Stimulated activated CD8-positive, alpha-beta memory T cell treated with anti-CD3 and anti-CD28 coated beads, Interleukin-15, amount 100 ng/mL, for 1 hour (primary cell): ENCODE results near the gene CPEB1.
"Not testable (repeated sequence)": the region's sequence is repeated elsewhere in the genome, so short reads cannot be mapped to it uniquely, and the experiment has no call there.

ENCODE experiments used
- DNase-seq: peaks from one replicate; pipeline ENCODE4 v3.0.0-alpha.2; 2020; ENCODE audit warnings: low read depth

CPEB1 gene

GRCh38 chr15:82649226-82649999, 2.2 kb upstream of the CPEB1 start:
- DNase-seq = no peak

DNA sequence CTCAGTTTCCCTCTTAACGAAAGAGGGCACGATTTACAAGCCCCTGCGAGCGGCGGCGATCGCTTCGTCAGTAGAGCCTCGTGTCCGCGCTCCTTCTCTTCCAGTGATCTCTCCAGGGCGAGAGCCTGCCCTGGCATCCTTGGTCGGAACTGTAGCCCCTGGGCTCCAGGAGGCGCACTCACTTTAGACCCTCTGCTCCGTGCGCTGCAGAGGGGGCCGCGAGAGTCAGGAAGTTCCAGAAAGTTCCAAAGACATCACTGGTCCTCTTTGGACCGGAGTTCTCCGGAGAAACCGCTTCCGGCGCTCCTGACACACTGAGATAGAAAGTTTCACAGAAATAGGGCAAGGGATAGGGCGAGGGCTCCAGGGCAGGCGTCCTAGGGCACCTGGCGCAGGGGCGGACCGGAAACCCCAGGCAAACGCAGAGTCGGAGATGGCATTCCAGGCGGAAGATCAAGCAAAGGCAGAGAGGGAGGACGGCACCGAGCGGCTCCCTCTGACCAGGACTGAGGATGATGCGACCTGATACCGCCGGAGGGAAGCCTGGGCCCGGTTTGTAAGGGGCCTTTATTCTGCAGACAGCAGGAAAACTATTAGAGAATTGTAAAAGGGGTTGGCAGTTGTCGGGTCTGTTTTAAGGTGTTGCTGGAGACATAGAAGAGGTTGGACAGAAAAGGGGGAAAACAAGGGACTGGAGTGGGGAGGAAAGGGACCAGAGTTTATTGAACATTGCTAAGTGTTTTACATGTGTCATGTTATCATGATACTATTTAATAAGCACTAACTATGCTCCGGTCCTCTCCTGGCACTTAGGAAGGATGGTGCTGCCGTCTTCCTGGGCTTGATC, 1.3 kb upstream of the CPEB1 start:
- no peak for DNase-seq

DNA sequence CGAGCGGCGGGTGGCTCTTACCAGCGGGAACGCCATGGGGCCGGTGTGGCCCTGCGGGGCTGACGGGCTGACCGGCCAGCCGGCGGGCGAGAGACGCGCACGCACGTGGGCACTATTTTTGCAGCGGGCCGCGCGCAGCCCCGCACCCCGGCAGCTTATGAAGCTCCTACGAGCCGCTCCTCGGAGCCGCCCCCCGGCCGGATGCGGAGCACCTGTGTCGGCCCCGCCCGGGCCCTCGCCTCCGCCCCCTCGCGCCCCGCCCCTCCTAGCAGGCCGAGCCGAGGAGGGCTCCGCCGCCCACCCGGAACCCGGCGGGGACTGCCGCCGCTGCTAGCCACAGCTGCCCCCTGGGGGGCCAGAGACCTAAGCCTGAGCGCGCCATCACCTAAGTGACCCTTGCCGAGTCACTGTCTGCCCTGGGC, 683 bp upstream of the CPEB1 start:
- peak; percentile 27 for DNase-seq

DNA sequence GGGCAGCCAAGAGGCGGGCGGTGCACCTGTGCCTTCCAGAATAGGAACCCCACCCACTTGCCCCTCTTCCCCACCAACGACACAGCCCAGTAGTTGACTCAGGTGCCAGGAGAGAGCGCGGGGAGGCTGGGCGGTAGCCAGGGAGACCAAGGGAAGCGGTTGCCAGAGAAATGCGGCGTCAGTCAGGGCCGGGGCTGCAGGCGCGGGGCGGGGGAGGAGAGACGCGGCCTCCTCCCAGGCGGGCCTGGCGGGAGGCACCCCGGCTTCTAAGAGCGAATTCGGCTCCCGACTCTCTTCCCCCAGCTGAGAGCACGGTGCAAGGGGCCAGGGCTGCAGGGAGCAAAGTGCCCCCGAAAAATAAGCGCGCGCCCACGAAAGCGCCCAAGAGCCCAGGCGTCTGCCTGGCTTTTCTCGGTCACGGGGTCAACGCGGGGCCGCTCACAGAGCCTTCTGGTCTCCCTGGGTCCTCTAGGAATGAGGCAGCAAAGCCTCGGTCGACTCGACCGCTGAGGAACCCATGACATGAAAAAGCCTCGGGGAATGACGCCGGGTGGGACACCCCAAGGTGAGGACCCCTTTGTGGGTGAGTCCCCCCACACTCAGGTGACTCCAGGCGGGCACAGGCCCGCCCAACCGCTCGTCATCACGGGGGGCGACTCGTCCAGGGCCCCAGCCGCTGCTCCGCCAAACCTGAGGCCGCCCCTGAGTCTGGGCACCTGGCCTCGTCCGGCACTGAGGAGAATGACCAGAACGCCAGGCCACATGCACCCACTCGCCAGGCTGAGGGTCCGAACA, 716 bp downstream of the CPEB1 start:
- no peak for DNase-seq

DNA sequence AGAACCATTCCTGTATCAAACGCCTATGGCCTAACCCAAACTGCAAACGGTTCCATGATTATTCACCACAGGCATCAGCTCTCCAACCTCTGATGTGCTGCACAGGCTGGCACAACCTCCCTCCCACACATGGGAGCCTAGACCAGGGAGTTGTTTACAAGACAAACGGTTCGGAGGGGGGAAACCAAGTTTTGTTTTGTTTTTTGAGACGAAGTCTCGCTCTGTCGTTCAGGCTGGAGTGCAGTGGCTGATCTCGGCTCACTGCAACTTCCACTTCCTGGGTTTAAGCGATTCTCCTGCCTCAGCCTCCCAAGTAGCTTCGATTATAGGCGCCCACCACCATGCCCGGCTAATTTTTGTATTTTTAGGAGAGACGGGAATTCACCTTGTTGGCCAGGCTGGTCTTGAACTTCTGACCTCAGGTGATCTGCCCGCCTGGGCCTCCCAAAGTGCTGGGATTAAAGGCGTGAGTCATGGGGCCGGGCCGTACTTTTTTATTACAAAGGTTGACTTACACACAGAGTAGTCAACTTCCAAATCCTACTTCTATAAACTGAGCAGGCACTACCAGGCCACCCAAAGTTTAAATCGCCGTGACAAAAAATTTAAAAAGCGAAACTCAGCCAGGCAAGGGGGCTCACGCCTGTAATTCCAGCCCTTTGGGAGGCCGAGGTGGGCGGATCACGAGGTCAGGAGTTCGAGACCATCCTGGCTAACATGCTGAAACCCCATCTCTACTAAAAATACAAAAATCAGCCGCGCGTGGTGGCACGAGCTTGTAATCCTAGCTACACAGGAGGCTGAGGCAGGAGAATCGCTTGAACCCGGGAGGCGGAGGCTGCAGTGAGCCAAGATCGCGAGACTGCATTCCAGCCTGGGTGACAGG, 2.0 kb downstream of the CPEB1 start:
- DNase-seq = not testable (repeated sequence)

DNA sequence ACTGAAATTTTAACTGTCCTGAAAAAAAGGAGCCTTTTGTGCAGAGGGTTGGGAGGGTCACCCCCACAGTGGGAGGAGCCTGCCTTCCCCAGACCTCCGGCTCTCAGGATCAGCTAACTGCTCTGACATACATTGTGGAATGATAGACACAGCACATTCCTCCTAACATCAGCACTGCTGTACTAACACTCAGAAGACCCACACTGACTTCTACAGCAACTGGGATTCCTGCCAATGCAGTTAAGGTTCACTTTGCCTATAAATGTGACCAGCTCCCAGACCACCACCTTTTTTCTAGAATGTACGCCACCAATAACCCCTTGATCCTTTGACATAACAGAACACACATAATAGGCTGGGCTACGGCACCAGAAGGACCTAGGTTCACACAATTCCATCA, 3.2 kb downstream of the CPEB1 start:
- DNase-seq = no peak

- DNase-seq = no peak
Measured at GRCh38 chr15:82642656-82643055, 4.5 kb downstream of the CPEB1 start.

DNA sequence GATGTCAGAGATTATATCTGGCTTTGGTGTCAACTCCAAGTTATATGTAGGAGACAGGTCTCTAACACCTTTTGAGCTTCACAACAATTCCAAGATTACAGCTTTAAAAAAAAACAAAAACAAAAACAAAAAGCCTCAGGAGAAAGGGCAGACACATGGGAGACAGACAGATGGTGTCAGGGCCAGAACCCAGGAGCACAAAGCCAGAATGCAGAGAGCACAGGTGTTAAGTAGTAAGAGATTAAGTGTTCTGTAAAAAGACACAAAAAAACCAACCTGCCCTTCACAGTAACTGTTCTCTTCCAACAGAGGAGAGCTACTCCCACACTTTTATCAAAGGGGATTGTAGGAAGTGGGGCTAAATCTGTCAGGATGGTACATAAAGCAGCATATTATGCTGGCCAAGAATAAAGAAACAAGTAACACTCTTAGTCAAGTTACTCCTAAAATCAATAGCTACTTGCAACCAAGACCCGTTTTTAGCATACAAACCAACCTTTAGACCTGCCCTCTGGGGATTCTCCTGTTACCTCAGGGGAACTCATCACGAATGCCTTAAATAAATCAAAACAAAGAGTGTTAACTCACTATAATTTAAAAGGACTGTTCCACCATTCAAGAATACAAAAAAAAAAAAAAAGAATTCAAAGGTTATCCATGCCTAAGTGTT, 5.9 kb downstream of the CPEB1 start:
- DNase-seq = no peak

DNA sequence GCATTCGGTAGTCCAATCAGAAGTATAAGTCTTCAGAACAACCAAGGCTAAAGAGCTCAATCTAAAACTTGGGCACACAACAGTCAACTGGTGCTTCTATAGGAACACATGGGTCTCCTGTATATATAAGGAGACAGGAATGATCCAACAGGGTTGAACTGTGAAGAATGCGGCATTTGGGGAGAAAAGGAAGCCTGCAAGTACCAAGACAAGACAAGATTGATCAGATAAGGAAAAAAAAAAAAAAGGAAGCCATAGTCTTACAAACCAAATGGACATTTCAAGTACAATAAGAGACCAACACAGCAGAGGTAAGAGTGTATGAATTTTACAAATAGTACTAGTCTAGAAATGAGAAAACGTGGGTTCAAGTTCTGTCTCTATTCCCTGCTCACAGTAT, 6.5 kb downstream of the CPEB1 start:
- DNase-seq = no peak

DNA sequence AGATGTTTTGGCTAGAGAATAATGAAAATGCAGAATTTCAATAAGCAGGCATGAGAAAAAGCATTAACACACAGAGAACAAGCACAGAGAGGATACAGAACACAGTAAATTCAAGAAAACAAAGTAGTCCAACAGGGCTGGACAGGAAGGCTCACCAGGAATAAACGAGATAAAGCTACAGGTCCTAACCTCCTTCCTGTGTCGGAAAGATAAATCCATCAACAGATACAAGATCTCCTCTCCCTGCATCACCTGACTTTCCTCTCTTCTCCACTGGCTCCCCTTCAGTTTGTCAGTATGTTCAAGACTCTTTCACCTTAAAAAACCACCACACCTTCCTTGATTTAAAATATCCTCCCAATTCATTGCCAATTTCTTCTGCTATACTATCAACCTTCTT, 11.4 kb downstream of the CPEB1 start:
- DNase-seq = no peak

GRCh38 chr15:82630033-82630432, 17.1 kb downstream of the CPEB1 start:
- DNase-seq = no peak

- no peak for DNase-seq
Measured at GRCh38 chr15:82625136-82625535, 22.0 kb downstream of the CPEB1 start.

GRCh38 chr15:82624438-82624837, 22.7 kb downstream of the CPEB1 start:
- DNase-seq = no peak

GRCh38 chr15:82624008-82624407, 23.2 kb downstream of the CPEB1 start:
- no peak for DNase-seq

GRCh38 chr15:82621970-82622369, 25.2 kb downstream of the CPEB1 start:
- no peak for DNase-seq

GRCh38 chr15:82613747-82614146, 33.4 kb downstream of the CPEB1 start:
- DNase-seq = no peak

- no peak for DNase-seq
Measured at GRCh38 chr15:82611348-82611747, 35.8 kb downstream of the CPEB1 start.

- no peak for DNase-seq
Measured at GRCh38 chr15:82602195-82602594, 45.0 kb downstream of the CPEB1 start.

DNA sequence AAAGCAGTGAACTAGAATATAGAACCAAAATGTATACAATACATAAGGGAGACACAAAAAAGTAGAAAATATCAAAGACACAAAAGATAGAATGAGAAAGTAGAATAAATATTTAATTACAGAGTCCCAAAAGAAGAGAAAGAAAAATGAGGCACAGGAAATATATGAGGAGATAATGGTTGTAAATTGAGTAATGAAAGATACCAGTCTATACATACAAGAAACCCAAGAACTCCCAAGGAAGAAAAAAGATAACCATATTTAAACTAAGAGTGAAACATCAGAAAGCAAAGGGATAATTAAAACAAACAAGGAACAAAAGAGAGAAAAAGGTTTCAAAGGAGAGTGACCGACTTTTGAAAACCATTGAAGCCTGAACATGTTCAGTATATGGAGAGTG, 47.3 kb downstream of the CPEB1 start:
- DNase-seq = no peak

DNA sequence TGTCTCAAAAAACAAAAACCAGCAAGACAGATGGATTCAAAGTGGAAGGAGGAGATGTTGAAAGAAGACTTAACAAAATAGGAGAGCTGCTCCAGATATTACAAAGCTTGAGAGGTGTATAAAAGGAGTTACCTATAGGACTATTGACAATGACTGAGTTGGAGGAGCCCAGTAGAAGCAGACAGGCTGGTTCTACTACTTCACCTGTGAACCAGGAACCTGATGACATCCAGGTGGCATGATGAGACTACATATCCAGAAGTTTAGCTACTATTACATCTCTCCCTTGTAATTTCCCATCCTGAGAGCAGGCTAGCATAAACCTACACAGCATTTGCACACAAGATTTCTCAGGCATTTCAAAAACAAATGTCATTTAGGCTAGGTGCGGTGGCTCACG, 49.3 kb downstream of the CPEB1 start:
- DNase-seq = no peak

DNA sequence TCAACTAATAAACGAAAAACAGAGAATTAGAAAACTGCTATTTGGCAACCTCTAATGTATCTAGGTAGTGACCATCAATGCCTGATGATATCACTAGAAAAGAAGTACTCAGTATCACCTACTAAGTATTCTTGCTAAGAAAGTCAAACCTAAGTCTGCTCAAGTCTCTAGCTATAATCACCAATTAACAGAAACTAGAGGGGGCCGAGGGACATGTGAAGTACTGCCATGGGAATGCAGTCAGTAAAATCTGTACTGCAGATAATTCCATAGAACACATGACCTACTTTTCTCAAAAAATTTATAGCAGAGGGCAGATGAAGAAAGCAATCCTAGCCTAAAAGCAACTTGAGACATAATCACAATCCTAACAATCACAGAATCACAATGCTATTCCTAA, 51.4 kb downstream of the CPEB1 start:
- DNase-seq = no peak
